Measurements from ENCODE around the gene AFAP1. TPM values are rescaled to one million over a fixed set of nuclear protein-coding genes. Genes with fewer than 3 reads are reported as not detected.

Gene AFAP1
- total RNA-seq, 2 donors from 2014 or later, result 29.7 to 43.9 TPM

DNA sequence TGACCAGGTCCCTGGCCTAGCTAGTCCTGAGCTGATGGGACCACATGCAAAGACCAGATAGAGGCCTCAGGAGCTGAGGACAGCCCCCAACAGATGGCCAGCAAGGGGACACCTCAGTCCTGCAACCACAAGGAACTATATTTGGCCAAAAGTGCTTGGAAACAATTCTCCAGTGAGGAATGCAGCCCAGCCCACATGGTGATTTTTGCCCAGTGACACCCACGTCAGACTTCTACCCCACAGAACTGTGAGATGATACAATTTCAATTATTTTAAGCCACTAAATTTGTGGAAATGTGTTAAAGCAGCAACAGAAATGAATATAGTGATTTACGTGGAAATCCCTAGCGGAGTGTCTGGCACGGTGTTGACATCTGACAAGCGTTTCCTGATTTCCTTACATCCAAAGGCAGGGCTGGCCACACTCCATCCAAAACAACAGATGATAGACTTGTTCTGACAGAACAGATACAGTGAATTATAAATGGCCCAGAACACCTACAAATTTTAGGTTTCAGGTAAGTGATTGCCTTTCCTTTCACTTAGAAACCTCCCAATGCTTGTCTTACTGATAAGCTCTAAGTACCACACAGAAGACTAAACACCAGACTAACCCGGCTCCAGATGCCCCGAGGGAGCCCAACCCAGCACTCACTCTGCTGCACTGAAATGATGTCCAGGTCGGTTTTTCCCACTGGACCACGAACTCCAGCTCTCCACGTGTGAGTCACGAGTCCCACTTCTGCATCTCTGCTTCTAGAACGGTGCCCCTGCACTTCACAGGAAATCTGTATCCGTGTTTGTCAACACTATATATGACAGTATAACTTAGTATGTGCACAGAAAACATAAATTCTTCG, 5.8 kb downstream of the AFAP1 start:
- Histone ChIP-seq H3K9me3 (no peaks in the 10 kb centered on the region), H3K27me3 (no peaks in the 10 kb centered on the region), H3K36me3 (no peaks in the 10 kb centered on the region), H3K4me1 (peaks cover 6% of the 10 kb centered on the region), H3K4me3 (no peak overlapping the region), H3K9ac (ENCODE audit: low read depth in 2 of 2, low read length in 2 of 2) (no peak overlapping the region), H3K27ac (no peak overlapping the region)
- TF ChIP-seq, protein P1, sequence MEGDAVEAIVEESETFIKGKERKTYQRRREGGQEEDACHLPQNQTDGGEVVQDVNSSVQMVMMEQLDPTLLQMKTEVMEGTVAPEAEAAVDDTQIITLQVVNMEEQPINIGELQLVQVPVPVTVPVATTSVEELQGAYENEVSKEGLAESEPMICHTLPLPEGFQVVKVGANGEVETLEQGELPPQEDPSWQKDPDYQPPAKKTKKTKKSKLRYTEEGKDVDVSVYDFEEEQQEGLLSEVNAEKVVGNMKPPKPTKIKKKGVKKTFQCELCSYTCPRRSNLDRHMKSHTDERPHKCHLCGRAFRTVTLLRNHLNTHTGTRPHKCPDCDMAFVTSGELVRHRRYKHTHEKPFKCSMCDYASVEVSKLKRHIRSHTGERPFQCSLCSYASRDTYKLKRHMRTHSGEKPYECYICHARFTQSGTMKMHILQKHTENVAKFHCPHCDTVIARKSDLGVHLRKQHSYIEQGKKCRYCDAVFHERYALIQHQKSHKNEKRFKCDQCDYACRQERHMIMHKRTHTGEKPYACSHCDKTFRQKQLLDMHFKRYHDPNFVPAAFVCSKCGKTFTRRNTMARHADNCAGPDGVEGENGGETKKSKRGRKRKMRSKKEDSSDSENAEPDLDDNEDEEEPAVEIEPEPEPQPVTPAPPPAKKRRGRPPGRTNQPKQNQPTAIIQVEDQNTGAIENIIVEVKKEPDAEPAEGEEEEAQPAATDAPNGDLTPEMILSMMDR (IDR thresholded peaks at IDR 0.05), result no peak
- DNase-seq, result no peak
- intact Hi-C loops (cut with DNase I), result no loop called here

DNA sequence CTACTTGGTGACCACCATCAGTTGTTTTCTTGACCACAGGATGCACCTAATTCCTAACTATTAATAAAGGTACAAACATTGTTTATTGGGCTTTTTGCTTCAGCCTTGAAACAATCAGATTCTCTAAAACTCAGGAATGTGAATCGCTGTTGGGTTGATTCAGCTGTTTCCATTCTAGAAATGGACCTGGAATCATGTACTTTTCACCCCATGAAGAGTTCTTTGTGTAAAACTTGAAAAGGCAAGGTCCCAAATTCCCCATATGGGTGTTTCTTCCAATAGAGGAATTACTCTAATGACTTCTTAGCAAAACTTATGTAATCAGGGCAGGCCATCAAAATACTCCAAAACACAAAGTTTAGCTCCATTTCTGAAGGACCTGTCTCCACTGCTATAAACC, 7.4 kb downstream of the AFAP1 start:
- peaks cover 6% of the 10 kb centered on the region for H3K4me1 ChIP-seq
- no peaks in the 10 kb centered on the region for H3K36me3 ChIP-seq
- H3K9ac ChIP-seq (ENCODE audit: low read depth in 2 of 2, low read length in 2 of 2), result no peak overlapping the region
- H3K27me3 ChIP-seq, result no peaks in the 10 kb centered on the region
- H3K27ac ChIP-seq, result no peak overlapping the region
- no peak for DNase-seq
- TF ChIP-seq, protein P1 (IDR thresholded peaks at IDR 0.05), result no peak
- no peak overlapping the region for H3K4me3 ChIP-seq
- H3K9me3 ChIP-seq, result no peaks in the 10 kb centered on the region
- intact Hi-C loops (cut with DNase I), result no loop called here

DNA sequence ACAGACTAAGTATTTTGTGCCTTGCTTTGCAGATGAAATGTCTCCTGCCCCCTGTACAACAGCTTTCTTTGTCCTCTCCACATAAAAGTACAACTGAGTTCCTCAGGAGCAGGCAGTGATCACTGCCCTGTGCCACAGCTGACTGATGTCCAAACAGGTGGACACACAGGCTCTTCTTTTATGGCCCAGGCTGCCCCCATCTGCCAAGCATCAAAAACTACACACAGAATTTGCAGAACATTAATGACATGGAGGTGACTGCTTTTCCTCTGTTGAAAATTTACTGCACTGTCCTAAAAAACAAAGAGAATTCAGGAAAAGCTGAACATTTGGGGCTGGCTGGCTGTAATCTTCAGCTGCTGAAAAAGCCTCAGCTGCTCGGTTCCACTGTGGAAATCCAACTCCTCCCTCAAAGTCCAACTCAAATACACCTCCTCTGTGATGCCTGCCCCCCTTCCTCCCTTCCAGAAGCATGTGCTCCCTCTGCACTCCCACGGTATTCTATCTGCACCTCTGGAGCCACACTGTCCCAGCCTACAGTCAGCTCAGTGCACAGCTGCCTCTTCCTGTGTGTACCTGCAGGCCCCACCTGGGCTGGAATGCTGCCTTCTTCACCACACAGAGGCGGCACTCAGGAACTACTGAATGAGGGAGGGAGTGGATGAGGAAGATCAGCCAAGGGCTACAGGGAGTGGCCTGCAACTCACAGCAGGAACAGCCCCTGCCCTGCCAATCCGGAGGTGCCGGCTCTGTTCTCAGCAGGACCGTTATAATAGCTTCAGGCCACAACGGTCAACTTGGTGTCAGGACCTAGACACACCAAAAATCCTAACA, 10.3 kb downstream of the AFAP1 start:
- DNase-seq, result peak; percentile 80
- no peaks in the 10 kb centered on the region for H3K9me3 ChIP-seq
- no peaks in the 10 kb centered on the region for H3K36me3 ChIP-seq
- H3K27me3 ChIP-seq, result no peaks in the 10 kb centered on the region
- TF ChIP-seq, protein P1 (IDR thresholded peaks at IDR 0.05), result no peak
- no peak overlapping the region for H3K4me3 ChIP-seq
- peak overlapping the region; percentile 48 for H3K27ac ChIP-seq
- intact Hi-C loops (cut with DNase I), result no loop called here
- peaks cover 6% of the 10 kb centered on the region for H3K4me1 ChIP-seq
- H3K9ac ChIP-seq (ENCODE audit: low read depth in 2 of 2, low read length in 2 of 2), result no peak overlapping the region

DNA sequence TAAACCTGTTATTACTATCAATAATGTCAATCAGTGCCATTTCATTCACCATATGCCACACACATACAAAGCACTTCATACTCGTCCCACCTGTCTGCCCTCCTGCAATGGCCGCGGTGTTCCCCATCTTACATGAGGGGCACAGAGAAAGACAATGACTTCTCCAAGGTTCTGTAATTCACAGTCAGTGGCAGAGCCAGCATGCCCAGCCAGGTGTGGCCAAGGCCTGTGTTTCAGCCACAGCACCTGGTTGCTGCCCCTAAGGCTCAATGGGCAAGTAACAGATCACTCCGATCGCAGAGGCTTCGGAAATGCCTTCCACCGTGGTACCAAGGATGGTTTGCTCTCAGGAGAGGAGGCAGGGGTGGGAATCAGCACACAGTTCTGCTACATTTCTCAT, 10.9 kb downstream of the AFAP1 start:
- no peak for DNase-seq
- Histone ChIP-seq H3K27ac (no peak overlapping the region), H3K36me3 (no peaks in the 10 kb centered on the region), H3K4me3 (no peak overlapping the region), H3K9ac (ENCODE audit: low read depth in 2 of 2, low read length in 2 of 2) (no peak overlapping the region), H3K9me3 (no peaks in the 10 kb centered on the region), H3K4me1 (peaks cover 6% of the 10 kb centered on the region), H3K27me3 (no peaks in the 10 kb centered on the region)
- TF ChIP-seq, protein P1 (IDR thresholded peaks at IDR 0.05), result no peak
- intact Hi-C loops (cut with DNase I), result no loop called here

DNA sequence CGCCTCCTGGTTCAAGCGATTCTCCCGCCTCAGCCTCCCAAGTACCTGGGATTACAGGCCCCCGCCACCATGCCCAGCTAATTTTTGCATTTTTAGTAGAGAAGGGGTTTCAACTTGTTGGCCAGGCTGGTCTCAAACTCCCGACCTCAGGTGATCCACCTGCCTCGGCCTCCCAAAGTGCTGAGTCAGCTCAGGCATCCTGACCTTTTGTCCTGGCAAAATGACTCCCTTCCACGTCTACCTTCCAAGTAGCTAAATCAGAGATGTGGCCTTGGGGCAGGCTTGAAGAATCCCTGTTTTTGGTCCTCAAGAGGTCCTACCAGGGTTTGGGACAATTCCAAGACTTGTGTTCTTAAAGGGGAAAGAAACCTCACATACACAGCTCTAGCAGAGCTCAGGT, 12.8 kb downstream of the AFAP1 start:
- TF ChIP-seq, protein P1 (IDR thresholded peaks at IDR 0.05), result no peak
- Histone ChIP-seq H3K4me1 (peaks cover 6% of the 10 kb centered on the region), H3K9me3 (no peaks in the 10 kb centered on the region), H3K4me3 (no peak overlapping the region), H3K36me3 (no peaks in the 10 kb centered on the region), H3K9ac (ENCODE audit: low read depth in 2 of 2, low read length in 2 of 2) (no peak overlapping the region), H3K27me3 (no peaks in the 10 kb centered on the region), H3K27ac (no peak overlapping the region)
- no peak for DNase-seq
- intact Hi-C loops (cut with DNase I), result no loop called here

All from colonic mucosa (tissue), 4 donors.